GM18907 (cell line): ENCODE measurements around the gene USP4.
"Not testable (repeated sequence)": the region's sequence is repeated elsewhere in the genome, so short reads cannot be mapped to it uniquely, and the experiment has no call there.

Experiments used
- ATAC-seq: cut with Tn5 transposase; IDR thresholded peaks from one replicate; pipeline ENCODE4 v1.9.1; 2021; ENCODE audit warnings: mild to moderate bottlenecking, moderate library complexity; ENCODE audit not compliant: unreplicated experiment

Gene USP4

DNA sequence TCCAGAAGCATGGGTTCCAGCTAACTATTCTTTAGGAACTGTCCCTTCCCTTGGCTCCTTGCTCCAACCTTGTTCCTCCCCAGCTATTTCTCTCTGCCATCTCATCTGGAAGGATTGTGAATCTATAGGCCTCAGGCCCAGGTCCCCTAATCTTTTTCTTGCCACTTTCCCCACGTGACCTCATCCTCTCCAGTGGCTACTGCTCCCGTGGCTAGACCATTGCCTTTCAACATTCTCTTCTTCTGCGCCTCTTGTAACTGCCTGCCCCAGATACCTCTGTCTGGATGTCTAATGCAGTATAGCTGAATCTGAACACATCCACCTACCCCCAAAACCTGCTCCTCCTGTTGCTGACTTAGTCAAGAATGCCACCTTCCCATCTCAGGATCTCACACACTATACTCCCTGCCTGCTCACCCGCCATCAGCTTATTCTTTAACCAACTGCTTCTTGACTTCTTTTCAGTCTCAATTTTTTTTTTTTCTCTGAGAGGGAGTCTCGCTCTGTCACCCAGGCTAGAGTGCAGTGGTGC is 13.1 kb upstream of the USP4 start:
- ATAC-seq, result no peak

DNA sequence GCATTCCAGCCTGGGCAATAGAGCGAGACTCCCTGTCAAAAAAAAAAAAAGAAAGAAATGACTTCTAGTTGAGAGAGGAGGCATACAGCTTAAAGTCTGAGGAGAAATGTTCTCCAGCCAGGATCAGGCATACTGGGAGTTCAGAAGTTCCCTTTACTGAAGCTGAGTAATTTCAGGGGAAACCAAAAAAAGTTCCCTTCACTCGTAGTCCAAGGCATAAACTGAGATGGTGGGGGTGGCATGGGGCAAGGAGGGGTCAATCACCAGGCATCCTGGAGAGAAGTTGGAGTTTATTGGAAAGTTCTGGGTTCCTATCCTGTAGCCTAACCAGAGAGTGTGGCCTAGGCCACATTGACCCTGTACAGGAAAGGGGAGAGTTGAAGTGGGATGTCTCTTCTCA is 12.4 kb upstream of the USP4 start:
- no peak for ATAC-seq

DNA sequence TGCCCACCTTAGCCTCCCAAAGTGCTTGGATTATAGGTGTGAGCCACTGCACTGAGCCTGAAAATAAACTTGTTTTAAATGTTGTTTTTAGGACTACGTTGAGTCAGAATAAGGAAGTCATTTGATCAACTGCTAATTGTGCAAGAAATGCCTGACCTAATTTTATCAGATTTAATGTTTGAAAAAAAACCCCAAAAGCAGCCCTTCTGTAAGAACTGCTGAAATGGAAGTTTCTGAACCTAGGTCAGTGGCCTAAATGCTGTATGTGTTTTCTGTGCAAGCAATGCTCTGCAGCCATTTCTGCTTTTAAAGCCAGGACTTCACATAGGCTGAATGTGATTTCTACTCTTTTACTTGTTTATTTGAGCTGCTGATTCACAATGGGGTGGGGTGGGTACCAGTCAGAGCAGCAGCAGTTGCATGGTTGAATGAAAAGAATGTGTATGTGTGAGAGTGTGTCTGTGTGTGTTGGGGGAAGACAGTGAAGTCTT is 11.7 kb upstream of the USP4 start:
- ATAC-seq, result no peak

DNA sequence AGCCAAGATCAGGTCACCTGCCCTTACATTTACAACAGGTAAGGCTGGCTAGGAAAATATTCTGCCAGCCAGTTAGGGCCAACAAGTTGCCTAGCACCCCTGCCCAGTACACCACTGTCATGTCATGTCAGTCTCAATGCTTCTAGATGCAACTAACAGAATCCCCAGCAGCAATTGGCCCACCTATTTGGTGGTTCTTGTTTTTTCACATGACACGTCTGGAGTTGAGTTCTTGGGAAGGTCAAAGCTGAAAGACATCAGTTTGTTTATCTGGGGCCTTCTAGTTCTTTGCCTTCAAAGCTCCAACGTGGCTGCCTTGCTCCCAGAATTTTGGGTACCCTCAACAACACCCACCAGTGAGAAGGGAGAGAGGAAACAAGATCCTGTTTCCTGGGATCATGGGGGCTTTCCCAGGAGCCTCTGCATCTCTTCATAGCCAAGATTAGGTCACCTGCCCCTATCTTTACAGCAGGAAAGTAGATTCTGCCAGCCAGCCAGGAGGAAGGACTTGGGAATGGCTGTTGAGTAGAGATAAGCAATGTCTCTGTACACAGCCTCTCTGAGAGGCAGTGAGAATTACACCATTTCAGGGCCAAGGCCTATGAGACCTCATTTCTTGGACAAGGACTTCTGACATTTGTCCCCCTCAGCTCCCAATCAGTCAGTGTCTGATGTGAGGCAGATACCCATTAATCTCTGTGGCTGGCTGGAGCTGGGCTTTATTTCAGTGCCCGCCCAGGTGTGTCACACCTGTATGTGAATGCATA is 9.7 kb upstream of the USP4 start:
- ATAC-seq, result no peak

DNA sequence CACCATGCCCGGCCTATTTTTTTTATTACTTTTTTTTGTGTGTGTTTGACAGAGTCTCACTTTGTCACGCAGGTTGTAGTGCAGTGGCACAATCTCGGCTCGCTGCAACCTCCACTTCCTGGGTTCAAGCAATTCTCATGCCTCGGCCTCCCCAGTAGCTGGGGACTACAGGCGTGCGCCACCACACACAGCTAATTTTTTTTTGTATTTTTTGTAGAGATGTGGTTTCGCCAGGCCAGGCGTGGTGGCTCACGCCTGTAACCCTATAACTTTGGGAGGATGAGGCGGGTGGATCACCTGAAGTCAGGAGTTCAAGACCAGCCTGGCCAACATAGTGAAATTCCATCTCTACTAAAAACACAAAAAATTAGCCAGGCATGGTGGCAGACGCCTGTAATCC is 8.5 kb upstream of the USP4 start:
- ATAC-seq, result not testable (repeated sequence)

DNA sequence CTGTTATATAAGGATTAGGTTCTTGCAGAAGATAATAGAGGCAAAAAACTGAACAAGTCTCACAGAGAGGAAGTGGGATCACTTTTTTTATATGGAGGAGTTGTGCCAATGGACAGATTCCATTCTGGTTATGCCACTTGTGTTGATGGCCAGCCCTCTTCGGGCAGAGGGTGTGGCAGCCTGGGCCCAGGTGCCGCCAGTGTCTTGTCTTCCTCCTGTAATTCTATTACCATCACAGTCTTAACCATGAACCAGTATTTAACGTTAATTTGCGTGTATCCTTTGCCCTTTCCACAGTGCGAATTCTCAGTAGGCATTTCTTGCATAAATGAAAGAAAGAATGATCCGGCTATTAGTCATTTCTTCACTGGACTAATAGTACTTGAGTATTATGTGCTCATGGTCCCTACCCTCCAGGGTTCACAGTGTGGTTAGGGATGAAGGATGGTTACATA is 7.0 kb upstream of the USP4 start:
- no peak for ATAC-seq

DNA sequence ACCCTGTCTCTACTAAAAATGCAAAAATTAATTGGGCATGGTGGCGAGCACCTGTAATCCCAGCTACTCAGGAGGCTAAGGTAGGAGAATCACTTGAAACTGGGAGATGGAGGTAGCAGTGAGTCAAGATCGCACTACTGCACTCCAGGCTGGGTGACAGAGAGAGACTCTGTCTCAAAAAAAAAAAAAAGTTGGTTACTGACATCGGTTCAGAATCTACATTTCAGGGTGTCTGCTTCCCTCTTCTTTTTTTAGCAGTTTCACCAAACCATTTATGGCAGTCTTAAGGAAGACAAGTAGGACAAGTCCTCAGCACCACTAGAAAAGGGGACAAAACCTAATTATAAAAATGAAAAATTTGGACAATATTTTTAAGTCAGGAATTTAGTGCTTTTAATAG is 3.3 kb upstream of the USP4 start:
- ATAC-seq, result no peak

DNA sequence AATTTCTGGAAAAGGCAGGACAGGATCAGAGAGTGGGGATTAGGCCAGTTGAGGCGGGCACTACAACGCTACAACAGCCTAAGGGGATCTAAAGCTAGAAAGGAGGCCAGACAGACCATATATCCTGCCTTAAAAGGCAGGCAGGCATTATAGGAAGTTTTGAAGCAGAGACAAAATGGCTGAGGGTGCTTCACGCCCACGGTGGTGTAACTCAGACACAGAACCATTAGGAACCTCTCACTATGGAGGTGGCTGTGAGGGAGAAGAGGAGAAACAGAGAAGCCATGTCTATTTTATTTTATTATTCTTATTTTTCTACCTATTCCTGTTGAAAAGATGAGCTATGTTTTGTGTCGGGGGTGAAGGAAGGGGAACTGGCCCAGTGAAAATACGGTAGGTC is 2.1 kb upstream of the USP4 start:
- no peak for ATAC-seq

DNA sequence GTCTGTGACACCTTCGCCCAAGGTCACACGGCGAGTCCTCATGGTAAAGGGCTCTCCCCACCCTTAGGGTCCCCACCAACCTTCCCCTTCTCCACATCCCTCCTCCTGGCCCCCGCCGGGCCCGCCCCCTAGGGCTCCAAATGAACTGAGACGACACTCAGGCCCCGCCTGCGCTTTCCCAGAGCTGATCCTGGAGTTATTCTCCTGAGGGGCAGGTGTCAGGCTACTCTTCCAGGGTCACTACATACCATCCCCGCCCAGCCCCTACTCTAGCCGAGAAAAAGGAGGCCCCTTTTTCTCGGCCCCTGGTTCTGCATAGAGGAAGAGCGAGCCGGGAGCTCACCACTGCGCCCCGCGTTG is 292 bp downstream of the USP4 start:
- ATAC-seq, result no peak

DNA sequence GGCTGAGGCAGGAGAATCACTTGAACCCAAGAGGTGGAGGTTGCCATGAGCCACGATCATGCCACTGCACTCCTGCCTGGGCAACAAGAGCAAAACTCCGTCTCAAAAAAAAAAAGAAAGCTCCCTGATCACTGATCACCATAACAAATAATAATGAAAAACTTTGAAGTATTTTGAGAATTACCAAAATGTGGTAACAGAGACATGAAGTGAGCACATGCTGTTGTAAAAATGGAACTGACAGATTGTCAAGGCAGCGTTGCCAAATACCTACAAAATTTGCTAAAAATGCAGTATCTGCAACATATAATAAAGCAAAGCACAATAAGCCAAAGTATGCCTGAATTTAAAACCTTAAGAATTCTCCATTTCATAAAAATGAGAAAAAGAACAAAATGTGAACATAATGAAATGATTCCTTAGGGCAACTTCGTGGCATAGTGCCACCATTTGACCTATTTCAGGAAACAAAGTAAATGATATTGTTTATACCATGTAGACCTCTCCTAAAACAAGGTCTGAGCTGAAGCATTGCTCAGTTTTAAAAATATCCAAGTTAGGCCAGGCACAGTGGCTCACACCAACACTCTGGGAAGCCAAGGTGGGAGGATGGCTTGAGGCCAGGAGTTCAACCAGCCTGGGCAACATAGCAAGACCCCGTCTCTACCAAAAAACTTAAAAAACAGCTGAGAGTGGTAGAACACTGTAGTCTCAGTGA is 5.8 kb downstream of the USP4 start:
- no peak for ATAC-seq

DNA sequence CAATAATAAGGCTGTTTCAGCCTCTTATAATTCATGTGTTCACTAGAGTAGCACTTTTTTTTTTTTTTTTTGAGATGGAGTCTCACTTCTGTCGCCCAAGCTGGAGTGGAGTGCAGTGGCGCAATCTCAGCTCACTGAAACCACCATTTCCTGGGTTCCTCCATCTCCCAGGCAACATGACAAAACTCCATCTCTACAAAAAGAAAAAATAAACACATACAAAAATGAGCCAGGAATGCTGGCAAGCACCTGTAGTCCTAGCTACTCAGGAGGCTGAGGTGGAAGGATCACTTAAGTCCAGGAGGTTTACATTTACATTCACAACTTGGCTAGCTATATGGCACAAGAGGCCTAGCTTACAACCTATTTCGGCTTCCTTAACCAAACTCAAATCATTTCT is 6.8 kb downstream of the USP4 start:
- ATAC-seq, result no peak

DNA sequence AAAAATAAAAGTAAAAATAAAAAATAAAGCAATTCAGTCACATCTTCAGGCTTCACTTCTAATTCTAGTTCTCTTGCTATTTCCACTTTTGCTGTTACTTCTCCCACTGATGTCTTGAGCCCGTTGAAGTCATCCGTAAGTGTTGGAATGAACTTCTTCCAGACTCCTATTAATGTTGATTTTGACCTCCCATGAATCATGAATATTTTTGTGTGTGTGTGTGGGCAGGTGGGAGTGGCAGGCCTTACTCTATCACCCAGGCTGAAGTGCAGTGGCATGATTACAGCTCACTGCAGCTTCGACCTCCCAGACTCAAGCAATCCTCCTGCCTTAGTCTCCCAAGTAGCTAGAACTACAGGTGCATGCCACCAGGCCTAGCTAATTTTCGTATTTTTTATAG is 10.7 kb downstream of the USP4 start:
- ATAC-seq, result no peak

DNA sequence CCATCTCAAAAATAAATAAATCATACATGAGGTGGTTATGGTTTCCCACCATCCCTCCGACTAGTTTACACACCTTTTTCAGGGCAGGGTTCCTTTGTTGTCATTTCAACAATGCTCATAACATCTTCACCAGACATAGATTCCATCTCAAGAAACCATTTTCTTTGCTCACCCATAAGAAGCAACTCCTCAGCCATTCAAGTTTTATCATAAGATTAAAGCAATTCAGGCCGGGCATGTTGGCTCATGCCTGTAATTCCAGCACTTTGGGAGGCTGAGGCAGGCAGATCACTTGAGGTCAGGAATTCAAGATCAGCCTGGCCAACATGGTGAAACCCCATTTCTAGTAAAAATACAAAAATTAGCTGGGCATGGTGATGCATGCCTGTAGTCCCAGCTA is 11.5 kb downstream of the USP4 start:
- not testable (repeated sequence) for ATAC-seq

DNA sequence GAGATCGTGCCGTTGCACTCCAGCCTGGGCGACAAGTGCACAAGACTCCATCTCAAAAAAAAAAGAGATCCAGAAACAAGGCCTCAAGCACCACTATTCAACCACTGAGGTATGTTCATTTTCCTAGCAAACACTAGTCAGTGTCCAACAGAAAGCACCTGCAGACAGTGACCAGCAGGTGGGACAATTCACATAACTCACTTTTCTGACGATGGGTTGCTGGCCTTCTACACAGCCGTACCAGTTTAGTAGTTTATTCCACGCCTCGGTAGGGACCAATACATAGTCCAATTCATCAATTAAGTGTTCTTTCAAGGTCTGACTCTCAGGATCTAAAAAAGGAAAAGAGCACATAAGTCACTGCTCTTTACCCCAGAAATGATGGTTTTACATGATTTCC is 12.4 kb downstream of the USP4 start:
- no peak for ATAC-seq

DNA sequence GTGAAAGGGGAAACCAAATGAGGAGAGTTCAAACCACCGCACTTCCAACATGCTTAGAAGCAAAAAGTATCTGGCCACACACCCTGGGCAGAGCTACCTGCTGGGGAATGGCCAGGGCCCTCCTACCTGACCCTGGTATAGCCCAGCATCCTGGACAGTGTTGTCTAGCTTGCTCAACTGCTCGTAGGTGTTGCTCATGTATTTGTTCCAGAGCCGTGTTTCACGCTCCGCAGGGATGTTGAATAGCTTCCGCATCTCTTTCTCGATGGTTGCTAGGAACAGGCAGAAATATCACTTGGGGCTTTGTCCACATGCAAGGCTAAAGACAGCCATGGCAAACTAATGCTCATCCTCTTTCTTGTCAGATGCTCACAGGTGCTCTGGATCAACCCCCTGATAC is 15.1 kb downstream of the USP4 start:
- no peak for ATAC-seq

DNA sequence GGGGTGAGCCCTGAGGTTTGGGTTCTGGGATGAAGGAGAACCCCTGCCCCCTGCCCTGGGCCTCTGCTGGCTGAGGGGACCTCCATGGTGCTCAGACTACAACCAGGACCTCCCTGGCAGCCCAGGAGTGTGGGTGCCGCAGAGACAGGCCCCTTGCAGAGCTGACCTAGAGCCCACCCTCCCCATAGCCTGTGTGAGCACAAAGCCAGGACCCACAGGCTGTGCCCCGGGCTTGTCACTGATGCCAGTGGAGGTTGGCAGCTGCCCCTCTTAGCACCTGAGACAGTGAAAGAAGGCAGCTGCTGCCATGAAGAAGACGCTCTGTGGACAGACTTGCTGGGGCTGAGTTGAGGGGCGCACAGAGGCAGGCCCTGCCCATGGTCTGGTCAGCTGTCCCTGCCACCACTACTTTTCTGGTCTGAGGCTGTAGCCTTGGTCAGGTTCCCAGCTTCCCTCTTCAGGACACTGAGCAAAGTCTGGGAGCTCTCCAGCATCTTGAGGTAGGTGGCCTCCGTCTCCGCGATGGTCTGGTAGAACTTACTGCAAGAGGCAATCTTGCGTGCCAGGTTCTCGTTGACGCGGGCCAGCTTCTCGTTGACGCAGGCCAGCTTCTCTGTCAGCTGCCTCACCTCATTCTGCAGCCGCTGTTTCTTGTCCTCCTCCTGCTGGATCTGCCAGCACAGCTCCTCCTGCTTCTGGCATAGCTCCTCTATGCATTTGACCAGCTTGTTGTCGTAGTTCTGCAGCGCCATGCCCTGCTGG is 23.0 kb downstream of the USP4 start:
- ATAC-seq, result no peak

DNA sequence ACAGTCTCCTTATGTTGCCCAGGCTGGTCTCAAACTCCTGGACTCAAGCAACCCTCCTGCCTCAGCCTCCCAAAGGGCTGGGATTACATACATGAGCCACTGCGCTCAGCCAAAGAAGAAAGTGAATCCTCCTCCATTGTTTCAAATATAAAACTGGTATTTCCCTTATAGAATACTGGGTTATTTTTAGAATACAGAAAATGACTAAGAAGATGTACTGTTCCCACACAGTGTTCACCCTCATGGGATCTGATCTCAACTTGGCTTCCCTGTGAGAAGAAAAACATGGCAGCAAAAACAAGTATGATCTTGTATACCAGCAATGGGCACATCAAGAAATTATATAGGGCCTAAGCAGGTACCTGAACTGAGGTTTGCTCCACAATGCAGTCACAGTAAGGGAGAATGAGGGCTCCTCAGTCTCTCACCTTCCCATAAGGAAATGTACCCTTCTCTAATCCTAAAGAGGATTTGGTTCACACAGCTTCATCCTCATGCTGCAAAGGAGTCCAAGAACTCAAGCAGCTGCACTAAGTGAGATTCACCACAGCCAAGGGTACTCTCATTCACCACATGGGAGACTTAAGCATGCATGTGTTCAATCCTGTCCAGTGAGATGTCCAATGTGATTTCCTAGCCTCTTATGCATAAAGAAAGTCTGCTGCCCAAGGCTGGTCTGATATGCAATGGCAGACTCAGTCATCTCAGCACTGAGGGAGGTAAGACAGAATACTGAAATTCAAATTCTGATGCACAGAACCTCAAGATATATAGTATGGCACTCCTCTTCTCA is 25.8 kb downstream of the USP4 start:
- no peak for ATAC-seq

DNA sequence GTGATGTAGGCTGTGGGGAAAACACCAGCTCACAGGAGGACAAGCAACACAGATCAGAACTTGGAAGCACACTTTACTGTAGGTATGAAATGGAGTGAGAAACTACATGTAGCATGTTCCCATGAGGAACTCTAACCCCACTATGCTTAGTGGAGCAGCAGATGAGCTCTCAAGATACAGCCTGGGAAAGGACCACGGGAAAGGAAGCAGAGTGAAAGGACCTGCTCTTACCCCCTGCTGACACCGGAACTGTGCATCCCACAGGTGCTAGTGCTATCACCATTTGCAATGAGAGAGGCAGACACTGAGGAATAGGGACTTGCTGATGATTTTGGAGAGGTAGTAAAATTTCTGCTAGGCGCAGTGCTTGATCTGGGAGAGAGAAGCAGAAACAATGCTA is 28.6 kb downstream of the USP4 start:
- no peak for ATAC-seq

DNA sequence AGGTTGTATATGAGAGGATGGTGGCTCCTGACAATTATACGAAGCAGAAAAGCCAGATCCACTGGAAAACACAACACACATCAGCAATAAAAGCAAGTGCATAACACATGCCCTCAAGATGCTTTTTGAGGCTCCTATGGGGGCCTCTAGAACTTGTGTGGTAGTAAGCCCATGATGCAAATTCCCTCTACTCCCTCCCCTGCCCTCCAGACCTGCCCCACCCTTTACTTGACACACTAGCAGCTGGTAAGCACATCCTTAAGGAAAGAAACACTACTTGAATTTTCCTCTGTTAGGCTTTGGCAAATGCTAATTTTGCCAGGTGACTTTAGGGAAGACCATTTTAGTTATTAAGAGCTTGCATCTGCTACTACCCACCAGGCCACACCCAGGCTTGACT is 29.2 kb downstream of the USP4 start:
- no peak for ATAC-seq

DNA sequence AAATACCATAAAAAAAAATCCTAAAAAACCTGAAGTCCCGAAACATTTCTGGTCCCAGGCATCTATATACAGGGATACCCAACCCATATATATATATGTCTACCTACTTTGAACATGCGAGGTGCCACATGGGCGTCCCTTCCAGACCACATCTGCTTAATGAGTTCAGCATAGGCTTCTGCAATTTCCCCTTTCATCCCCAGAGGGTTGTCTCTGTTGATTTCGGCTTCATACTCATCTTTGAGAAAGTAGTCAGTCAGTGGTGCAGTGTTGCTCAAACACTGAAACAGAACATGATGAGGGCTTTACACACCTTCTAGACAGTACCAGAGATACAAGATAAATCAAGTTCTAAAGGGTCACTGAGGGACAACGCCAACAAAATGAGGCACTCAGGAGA is 34.2 kb downstream of the USP4 start:
- ATAC-seq, result no peak

DNA sequence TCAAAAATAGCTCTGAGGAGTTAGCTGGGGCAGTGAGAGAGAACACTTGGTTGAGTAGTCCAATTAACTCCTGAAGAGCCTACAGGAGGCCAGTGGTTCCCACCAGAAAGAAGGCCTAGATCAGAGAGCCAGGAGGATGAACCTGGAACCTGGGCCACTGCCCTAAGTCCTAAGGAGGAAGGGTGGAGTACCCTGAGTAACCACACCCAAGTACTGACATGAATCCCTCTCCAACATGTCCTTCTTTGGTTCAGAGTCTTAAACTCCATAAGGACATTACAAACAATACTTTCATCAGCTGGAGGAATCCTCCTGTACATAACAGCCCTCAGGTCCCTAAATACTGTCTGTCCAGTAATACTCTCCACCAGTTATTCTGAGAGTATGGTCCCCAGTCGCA is 37.2 kb downstream of the USP4 start:
- no peak for ATAC-seq
